HG03064 (cell line): Measurements from ENCODE around the gene SHC4.
"Not testable (repeated sequence)": the region's sequence is repeated elsewhere in the genome, so short reads cannot be mapped to it uniquely, and the experiment has no call there.

Source experiments
- ATAC-seq: cut with Tn5 transposase; IDR thresholded peaks from one replicate; pipeline ENCODE4 v1.9.1; 2021; ENCODE audit warnings: low read depth; ENCODE audit not compliant: unreplicated experiment

SHC4 gene

DNA sequence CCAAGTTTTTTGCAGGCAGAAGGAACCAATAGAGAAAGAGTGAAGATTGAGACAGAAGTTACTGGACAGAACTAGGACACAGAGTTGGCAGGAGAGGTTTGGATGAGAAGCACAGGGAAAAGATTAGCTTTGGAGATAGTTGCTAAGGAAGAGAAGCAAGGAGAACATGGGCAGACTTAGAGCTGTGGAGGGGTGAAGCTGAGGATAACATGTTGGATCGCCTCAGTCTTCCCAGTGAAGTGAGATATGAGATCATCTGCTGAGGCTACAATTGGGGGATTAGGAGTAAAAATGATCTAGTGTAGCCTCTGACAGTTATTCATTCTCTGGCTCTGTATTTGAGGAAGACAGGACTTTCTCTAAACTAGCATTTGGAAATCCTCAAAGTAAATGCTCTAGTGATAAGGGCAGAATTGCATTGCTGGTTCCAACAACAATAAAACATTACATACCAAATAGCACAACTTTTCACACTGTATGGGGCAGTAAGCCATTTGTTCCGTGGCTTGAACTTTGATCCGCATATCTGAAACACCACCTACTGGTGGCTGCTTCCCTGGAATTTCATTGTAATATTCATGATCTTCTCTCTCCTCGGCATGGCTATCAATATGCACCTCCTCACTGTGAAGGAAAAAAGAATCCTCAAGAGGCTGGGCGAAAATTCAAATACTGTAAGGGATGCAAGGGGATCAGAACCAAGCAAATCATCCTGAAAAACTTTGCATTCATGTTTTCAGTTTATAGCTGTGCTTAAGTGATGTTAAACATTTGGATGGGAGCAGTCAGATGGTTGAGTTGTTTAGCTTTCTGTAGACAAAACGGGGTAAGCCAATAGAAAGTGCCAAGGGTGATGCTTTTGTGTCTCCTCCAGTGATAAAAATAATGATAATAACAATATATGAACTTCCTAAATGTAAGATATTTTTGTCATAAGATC is 107.9 kb downstream of the SHC4 start:
- no peak for ATAC-seq

DNA sequence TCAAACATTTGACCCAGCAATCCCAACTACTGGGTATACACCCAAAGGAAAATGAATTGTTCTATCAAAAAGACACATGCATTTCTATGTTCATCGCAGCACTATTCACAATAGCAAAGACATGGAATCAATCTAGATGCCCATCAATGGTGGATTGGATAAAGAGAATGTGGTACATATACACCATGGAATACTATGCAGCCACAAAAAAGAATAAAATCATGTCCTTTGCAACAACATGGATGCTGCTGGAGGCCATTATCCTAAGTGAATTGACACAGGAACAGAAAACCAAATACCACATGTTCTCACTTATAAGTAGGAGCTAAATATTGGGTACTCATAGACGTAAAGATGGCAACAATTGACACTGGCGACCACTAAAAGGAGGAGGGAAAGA is 109.3 kb downstream of the SHC4 start:
- not testable (repeated sequence) for ATAC-seq

DNA sequence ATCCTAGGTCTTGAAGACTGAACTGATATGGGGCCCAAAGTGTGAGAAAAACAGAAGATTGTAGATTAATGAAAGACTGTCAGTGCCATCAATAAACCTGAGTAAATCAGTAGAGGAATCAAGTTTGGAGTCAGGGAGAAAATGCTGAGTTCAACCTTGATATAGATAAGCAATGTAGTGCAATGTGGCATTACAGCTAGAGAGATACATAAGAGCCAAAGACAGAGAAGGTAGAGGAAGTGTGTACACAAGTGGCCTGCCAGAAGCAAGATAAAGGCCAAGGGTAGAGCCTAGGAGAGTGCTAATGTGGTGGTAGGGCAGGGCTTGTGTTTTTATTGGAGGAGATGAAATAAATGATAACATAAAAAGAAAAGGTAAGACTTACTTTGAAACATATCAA is 111.8 kb downstream of the SHC4 start:
- no peak for ATAC-seq

DNA sequence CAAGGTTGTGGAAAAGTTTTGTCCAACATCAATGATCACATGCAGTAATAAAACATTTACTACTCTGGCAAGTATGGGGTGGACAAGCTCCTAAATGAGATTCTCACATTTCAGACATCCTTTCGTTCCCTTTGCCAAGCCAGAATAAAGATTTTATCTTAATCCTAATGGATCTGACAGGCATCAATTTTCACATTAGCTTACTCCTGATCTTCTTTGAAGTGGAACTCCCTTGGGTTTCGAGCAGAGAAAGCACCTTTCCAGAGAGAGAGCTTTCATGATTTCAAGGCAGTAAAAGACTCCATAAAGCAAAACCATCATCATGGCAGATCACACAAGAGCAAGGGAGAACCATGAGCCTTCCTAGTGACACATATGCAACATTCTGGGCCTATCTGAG is 113.1 kb downstream of the SHC4 start:
- ATAC-seq: no peak

DNA sequence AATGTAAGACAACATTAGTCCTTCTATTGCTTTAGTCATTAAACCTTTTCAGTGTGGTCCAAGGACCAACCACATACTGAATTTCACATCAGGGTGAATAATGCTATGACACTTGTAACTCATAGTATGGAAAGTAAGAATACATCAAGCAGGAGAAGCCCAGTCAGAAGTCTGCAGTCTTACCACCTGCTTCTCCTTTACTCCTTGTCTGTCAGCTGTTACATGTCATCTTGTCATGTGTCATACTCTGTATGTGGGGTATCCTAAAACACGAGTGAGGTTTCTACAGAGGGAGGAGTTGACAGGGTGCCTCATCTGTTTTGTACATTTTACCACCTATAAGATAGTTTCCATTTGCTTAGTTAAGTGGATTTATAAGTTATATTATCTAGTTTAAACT is 118.6 kb downstream of the SHC4 start:
- ATAC-seq: no peak

DNA sequence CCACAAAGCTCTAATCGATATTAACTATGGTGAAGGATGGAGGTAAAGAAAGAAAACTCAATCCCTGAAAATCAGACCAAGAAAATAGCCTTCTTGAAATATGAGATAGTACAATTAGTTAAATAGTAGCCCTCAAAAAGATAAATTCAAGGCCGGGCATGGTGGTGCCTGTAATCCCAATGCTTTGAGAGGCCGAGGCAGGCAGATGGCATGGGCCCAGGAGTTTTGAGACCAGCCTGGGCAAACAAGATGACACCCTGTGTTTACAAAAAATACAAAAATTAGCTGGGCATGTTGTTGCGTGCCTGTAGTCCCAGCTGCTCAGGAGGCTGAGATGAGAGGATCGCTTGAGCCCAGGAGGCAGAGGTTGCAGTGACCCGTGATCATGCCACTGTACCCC is 121.2 kb downstream of the SHC4 start:
- ATAC-seq: no peak

DNA sequence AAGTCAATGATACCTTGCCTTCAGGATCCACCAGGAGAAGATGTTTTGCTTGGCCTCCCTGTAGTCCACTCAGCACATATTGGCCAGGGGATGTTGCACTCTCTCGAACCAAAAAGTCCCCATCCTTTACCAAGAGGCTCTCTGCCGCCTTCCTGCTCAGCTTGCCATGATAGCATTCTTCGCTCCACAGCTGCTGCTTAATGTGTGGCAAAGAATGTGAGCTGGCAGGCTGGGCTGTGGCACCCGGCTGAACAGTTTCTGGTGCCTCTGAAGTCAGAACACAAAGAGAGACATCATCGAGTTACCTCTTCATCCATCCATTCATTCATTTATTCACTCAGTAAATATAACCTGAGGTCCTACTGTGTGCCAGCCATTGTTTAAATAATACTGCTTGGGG is 129.0 kb downstream of the SHC4 start:
- ATAC-seq: no peak

DNA sequence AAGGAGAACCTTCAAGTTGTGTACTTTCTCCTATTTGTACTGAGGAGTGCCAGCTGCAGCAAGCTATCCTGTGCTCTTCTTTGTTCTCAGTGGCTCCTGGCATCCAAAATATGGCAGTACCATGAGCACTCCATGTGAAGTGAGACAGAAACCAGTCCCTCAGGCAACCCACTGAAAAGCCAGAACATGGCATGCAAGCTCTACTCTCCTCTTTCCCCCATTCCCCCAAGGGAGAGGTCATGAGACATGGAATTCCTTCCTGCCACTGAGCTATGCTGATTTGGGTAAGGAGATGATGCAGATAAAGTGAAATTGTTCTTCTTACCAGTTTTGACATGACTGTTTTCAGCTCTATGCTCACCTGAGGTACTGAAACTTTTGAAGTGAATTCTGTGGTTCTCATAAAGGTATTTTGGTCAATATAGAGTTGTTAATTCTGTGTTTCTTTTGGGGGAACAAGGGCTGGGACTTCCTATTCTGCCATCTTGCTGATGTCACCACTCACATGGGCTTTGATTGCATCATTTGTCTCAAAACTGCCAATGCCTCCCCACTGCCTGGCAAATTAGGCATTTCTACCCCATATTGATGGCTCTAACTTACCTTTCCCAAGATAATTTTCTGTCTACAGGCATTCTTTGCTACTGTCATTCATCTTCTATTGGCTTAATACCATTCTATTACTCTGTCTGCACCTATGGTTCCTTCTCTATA is 130.0 kb downstream of the SHC4 start:
- no peak for ATAC-seq

DNA sequence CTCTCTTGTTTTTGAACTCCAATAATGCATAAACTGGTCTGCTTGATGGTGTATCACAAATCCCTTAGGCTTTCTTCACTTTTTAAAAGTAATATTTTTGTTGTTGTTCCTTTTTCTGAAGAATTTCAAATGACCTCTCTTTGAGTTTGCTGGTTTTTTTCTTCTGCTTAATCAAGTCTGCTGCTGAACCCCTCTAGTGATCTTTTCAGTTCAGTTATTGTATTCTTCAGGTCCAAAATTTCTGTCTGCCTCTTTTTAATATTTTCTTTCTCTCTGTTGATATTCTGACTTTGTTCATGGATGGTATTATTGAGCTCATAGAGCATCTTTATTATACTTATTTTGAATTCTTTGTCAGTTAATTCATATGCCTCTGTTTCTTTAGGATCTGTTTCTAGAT is 131.1 kb downstream of the SHC4 start:
- no peak for ATAC-seq

DNA sequence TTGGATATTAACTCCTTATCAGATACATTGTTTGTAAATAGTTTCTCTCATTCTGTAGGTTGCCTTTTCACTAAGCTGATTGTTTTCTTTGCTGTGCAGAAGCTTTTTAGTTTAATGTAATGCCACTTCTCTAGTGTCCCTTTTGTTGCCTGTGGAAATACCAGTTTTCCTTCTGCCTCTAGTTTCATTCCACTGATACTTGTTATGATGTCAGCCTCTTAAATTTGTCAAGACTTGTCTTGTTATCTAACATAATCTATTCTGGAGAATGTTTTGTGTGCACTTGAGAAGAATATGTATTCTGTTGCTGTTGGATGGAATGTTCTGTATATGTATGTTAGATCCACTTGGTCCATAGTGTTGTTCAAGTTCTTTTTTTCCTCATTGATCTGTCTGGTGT is 134.8 kb downstream of the SHC4 start:
- ATAC-seq: no peak

DNA sequence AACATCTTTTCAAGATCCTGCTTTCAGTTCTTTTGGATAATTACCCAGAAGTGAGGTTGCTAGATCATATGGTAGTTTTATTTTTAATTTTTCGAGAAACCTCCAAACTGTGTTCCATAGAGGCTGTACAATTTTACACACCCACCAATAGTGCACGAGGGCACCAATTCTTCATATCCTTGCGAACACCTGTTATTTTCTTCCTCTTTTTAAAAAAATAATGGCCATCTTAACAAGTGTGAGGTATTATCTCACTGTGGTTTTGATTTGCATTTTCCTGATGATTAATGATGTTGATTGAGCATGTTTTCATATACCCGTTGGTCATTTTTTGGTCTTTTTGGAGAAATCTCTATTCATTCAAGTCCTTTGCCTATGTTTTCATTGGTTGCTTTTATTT is 135.2 kb downstream of the SHC4 start:
- no peak for ATAC-seq

DNA sequence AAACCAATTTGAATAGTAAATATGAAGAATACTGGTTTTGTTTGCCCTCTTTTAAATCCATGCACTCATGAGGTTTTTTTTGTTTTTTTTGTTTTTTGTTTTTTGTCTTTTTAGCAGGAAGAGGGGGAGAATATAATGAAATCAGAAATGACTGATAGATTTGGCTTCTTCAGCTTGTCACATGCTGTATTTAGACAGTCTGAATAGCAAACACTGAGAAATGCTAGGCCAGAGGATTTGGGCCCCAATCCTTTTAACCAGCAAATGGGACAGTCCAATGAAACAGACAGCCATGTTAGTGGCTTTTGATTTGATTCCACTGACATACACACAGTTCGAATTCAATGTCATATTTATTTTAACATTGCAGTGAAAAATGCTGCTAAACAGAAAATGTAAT is 138.6 kb downstream of the SHC4 start:
- no peak for ATAC-seq

DNA sequence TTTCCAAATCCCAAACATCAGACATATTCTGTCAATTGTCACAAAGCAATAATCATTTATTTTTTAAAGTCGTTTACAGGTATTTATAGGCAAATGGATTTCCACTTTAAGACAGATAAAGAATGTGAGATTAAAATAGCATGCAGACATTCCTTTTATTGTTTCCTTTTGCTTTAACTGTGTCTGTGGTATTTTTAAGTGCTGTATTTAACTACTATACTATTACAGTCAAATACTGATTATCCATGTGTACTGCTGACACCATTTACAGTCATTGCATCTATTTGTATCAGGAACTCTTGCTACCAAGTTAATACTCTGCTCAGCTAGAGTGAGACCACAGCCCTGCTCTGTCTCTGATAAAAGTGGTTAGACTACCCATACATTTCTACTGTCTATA is 140.0 kb downstream of the SHC4 start:
- no peak for ATAC-seq

DNA sequence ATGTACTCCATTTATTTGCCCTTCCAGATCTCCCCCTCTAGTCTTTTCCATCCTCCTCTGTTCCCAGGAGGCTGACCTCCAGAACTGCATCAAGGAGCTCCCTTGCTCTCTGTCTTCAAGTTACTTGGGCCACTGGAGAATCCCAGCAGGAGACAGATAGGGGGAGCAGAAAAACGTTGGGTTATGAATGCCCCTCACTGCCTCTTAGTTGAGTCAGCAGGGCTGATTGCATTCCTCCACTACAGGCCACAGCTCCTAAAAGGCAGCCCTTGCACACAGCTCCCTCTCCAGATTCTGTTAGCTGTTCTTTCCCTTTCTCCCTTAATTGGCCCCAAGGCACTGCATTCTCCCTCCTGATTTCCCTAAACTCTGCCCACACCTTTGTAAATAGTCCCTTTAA is 140.5 kb downstream of the SHC4 start:
- no peak for ATAC-seq

DNA sequence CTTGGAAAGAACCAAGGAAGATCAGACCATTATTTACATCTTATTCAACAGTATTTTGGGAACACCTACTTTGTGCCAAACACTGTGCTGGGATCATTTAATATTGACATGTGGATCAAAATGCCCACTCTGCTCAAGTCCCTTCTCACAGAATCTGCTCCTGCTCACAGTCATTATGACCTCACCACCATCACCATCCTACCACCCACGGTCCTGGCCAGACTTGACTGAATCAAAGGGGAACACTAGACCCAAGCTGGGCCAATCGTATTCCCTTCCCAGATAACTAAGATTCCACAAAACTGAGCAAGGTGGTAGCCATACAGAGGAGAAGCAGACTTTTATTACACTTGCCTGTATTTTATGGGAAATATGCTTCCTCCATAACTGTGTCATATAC is 149.4 kb downstream of the SHC4 start:
- ATAC-seq: no peak

DNA sequence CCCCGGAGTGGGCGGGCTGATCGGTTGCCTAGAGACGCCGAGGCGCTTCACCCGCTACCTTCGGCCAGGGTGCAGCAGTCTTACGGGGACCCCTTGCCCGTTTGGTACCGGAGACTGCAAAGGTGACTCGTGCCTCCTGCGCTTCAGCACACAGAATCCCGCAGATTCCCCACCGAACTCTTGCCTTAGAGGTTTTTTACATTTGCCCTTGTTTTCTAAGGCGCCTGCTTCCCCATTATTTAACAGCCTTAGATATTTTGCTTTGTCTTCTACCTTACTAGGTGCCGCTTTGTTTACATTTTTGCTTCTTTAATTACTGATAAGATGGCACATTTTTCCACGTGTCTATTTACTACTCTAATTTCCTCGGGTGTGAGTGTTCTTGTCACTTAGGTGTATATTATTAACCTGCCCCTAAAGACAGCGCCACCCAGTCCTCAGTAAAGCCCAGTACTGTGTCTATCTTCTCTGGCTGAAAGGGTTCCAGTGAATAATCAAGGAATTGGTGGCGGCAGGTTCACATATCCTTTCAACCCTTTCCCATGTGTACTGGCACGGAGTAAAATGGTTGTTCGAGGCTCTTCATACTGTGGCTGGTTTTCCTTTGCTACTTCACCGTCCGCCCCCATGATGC is 152.3 kb downstream of the SHC4 start:
- no peak for ATAC-seq

DNA sequence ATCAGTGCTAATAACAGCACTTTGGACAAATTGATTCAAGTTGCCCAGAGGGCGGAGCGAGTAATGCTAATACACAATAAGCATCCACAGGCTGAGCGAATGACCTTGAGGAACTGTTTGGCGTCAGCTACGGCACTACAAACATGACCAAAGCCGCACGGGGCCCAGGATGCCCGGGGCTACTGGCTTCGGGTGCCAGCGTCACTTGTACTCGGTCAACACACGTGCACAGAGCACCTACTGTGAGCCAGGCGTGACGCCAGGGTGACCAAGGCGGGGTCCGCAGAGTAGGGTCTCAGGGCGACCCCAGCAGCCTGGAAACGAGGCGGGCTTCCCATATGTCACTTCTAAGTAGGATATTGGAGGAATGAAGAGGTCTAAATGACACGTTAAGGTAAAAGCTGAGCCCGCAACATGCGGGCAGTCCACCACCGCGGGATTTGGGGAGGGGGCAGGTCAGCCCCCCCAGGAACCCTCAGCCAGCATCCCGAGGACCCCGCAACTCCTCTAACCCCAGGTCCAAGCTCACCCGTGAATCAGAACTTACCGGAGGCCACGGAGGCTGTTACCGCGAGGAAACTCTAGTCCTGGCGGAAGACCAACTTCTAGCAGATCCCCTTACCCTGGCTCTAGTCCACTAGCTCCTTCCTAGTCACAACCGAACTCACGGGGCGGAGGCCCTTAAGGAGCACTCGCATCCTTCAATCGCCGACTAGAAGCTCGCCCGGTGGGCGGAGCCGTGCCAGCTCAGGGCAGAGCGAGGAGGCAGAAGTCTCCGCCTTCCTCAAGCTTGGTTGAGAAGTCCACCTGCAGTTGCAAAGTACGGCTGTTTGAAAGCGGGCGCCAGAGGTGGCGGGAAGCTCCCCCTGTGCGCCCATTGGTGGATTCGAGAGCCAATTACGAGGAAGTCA is 153.1 kb downstream of the SHC4 start, which contains the start of gene CEP152:
Gene CEP152, minus strand, starts transcription at position 656 of the 911 bp plus-strand sequence. CDS start 5,420 bp downstream, outside the sequence.
- peak; percentile 97 for ATAC-seq

DNA sequence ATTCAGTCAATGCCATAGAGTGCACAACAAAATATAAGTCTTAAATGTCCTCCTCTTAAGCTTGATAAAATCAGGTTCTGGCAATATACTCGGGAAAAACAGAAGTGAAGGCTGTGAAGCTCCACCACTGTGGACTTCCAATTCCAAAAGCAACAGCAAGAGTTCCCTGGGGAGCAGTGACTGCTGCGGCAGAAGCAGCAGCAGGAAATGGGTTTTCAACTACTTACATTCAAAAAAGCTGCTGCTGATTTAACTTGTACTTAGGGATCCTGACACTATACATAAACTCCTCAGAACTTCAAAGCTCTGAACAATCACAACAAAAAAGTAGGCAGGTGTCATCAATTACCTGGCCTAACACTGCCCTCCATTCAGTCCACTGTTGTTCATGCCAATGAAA is 157.6 kb downstream of the SHC4 start:
- no peak for ATAC-seq

DNA sequence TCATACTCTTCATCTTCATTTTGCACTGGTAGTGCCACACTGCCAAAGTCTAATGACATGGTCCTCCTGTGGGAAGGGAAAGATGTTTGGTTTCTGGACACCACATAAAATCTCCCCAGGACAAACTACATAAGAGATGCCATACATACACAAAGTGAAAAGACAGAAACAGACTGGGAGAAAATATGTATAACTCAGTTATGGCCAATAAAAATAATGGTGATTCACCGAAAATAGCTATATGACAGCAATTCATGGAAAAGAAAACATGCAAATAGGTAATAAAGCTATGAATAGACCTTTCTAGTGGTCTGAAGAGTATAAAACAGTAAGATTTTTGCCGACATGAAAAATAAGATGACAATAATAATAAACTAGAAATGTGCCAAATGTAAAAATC is 158.1 kb downstream of the SHC4 start:
- ATAC-seq: no peak

DNA sequence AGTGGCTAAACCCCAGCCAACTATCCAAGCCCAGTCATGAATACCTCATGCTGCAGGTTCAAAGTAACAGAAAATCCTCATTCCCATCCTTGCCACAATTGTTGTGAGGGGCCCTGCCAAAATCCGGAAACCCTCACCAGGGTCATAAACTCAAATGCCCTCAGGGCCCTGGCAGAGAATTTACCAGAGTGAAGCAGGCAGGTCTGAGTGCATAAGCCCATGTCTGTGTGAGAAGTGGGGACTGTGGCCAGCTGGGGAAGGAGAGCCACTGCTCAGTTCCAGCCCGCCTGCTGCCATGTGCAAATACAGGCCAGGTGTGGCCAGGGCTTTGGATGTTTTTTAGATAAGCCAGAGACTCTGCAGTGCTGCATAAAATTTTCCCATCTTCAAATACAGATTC is 159.8 kb downstream of the SHC4 start:
- no peak for ATAC-seq
